Ascending aorta (tissue), 2 donors: ENCODE results near the gene SDF4. TPM values are rescaled to one million over a fixed set of nuclear protein-coding genes. Genes with fewer than 3 reads are reported as not detected.

Experiments used
- DNase-seq, 2 donors: peaks; one replicate each; pipeline ENCODE4 v3.0.0-alpha.2; 2019; ENCODE audit warnings: low spot score in 2 of 2
- H3K27ac ChIP-seq, 2 donors: fragments of 200-600 bp; sonication (generic); one replicate each; pipeline ENCODE4 v1.5.1; 2016 to 2017; ENCODE audit warnings: mild to moderate bottlenecking in 1 of 2
- H3K27me3 ChIP-seq: fragments of 200-600 bp; sonication (generic); one replicate; pipeline ENCODE4 v1.5.1; 2017
- H3K36me3 ChIP-seq, 2 donors: fragments of 200-600 bp; sonication (generic); one replicate each; pipeline ENCODE4 v1.5.1; 2016
- H3K4me1 ChIP-seq, 2 donors: fragments of 200-600 bp; sonication (generic); one replicate each; pipeline ENCODE4 v1.5.1; 2016 to 2017; ENCODE audit warnings: mild to moderate bottlenecking in 1 of 2
- H3K4me3 ChIP-seq, 2 donors: fragments of 200-600 bp; sonication (generic); one replicate each; pipeline ENCODE4 v1.5.1; 2016 to 2017; ENCODE audit warnings: mild to moderate bottlenecking in 1 of 2
- H3K9me3 ChIP-seq, 2 donors: fragments of 200-600 bp; sonication (generic); one replicate each; pipeline ENCODE4 v1.5.1; 2016
- CTCF ChIP-seq, 3 experiments: fragments of 200-600 bp in 2 of 3; fragments of 450-650 bp in 1 of 3; sonication (generic) in 2 of 3; IDR thresholded peaks; one replicate each; pipeline ENCODE4 v1.5.1; 2016 to 2019; ENCODE audit warnings: antibody characterized with exemption in 3 of 3, mild to moderate bottlenecking in 1 of 3, moderate library complexity in 1 of 3
- intact Hi-C: fragments of 100-400 bp; cut with DNase I; formaldehyde crosslinking; loops from one replicate; pipeline ENCODE4 v1.15.1; 2023
- total RNA-seq: library from RNA; depleted of rRNA; stranded (reverse); fragments of >200 nt; gene quantifications from one replicate; pipeline ENCODE4 v1.1.0, GENCODE V29; 2016

The SDF4 gene
- total RNA-seq, 1 donor from 2014 or later = 223 TPM

DNA sequence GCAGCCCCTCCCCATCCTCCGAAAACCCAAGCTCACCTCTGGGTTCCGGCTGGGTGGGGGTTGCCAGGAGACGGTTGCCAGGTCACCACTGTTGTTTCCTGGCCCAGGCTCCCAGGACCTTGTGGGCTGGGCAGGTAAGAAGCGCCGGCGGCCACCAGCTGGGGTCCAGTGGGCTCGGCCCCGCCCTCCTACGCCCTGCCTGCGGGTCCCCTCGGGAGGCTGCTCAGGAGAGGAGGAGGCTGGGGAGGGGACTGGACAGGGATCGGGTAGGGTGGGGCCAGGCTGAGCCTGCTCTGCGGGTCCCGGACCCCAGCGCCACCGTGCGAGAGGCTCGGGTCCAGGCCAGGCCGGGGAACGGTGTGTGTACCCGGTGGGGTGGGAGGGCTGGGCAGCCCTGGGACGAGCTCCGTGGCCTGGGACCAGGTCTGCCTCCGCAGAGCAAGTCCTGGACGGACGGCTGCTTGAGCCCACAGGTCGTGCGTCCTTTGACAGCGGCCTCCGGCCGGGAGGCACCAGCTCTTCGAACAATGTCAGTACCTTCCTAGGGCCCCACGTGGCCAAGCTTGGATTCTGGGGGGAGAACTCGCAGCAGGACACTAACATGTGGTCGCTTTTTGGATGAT is 57.9 kb downstream of the SDF4 start, which contains the start of gene TTLL10:
TTLL10 (plus strand) TSS at position 88 of the 623 bp plus-strand sequence. CDS start 5,336 bp downstream, outside the sequence.
- H3K27me3 ChIP-seq = peaks cover 5% of the 10 kb centered on the region
- TF ChIP-seq CTCF (IDR thresholded peaks at IDR 0.05) = no peak
- intact Hi-C loops = no loop called here
- no peak within 1 kb of the TSS for H3K27ac ChIP-seq
- H3K9me3 ChIP-seq = no peaks in the 10 kb centered on the region
- no peaks in the 10 kb centered on the region for H3K36me3 ChIP-seq
- DNase-seq = no peak
- no peaks in the 10 kb centered on the region for H3K4me1 ChIP-seq
- no peak within 1 kb of the TSS for H3K4me3 ChIP-seq

GRCh38 chr1:1173061-1173792 is 58.6 kb downstream of the SDF4 start:
- Histone ChIP-seq H3K9me3 (no peaks in the 10 kb centered on the region), H3K27me3 (peaks cover 5% of the 10 kb centered on the region), H3K4me3 (no peak overlapping the region), H3K36me3 (no peaks in the 10 kb centered on the region), H3K27ac (no peak overlapping the region), H3K4me1 (no peaks in the 10 kb centered on the region)
- TF ChIP-seq CTCF (IDR thresholded peaks at IDR 0.05) = no peak
- intact Hi-C loops = no loop called here
- no peak for DNase-seq

DNA sequence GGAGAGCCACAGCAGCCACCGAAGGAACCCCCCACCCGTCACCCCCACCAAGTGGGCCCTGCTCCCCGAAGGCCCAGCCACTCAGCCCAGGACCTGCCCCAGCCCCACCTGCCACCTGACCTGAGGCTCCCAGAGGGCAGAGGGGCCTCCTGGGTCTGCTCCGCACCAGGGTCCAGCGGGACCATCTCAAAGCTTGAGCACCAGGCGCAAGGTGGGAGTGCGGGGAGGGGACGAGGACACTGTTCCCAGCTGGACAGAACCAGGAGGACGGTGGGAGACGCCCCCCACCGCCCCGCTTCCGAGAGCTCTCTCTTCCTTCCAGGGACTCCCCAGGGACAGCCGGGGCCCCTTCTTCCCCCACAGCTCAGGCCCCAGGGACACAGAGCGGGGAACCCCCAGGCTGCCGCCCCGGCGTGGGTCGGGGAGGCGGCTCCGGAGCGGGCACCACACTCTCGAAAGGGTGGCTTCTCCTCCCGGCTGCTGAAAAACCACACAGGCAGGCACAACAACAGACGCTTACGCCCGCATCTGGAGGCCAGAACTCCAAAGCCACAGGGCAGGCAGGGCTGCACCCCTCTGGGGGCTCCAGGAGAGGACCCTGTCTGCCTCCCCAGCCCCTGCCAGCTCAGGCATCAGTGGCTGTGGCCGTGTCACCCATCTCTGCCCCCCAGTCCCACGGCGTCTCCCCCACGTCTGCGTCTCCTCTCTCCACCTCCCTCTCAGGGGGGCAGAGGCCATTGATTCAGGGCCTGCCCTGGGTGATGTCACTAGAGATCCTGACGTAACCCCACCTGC is 60.1 kb downstream of the SDF4 start:
- Histone ChIP-seq H3K9me3 (no peaks in the 10 kb centered on the region), H3K27ac (no peak overlapping the region), H3K27me3 (peaks cover 5% of the 10 kb centered on the region), H3K4me3 (no peak overlapping the region), H3K4me1 (no peaks in the 10 kb centered on the region), H3K36me3 (no peaks in the 10 kb centered on the region)
- peak in 1 of 2 donors; percentile 55 for DNase-seq
- no peak for TF ChIP-seq CTCF (IDR thresholded peaks at IDR 0.05)
- intact Hi-C loops = no loop called here

DNA sequence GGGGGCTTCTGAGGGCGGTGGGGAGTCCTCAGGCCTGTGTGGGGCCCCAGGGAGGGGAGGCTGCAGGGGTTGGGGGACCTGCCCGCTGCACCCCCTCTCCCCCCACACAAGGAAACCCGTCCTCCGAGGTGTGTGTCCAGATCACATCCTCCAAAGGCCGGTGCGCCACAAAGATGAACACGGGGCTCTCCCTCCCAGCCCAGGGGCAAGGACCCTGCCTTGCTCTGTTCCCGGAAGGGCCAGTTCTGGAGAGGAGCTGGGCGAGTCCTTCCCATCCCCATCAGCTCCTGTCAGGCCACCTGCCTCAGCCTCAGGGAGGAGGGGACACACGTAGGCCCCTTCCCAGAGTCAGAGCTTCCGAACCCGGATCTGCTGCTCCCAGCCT is 60.6 kb downstream of the SDF4 start:
- H3K27ac ChIP-seq = no peak overlapping the region
- no peak for TF ChIP-seq CTCF (IDR thresholded peaks at IDR 0.05)
- no peak for DNase-seq
- no peaks in the 10 kb centered on the region for H3K4me1 ChIP-seq
- no peaks in the 10 kb centered on the region for H3K36me3 ChIP-seq
- H3K4me3 ChIP-seq = no peak overlapping the region
- H3K9me3 ChIP-seq = no peaks in the 10 kb centered on the region
- H3K27me3 ChIP-seq = peaks cover 5% of the 10 kb centered on the region
- intact Hi-C loops = no loop called here

- Histone ChIP-seq H3K36me3 (no peaks in the 10 kb centered on the region), H3K4me1 (no peaks in the 10 kb centered on the region), H3K27ac (no peak overlapping the region), H3K9me3 (no peaks in the 10 kb centered on the region), H3K4me3 (no peak overlapping the region), H3K27me3 (peaks cover 5% of the 10 kb centered on the region)
- DNase-seq = no peak
- no peak for TF ChIP-seq CTCF (IDR thresholded peaks at IDR 0.05)
- intact Hi-C loops = no loop called here
These were observed 61.3 kb downstream of the SDF4 start for GRCh38 chr1:1170215-1171091.
